HepG2 (cell line): ENCODE results near the gene CRMP1.

ENCODE experiments used
- CSRNP2 ChIP-seq: sonication (generic); formaldehyde crosslinking; conservative IDR thresholded peaks from 2 replicates; pipeline ENCODE4 v1.8.0; 2022; ENCODE audit warnings: low read depth, missing genetic modification reagents
- CTCF ChIP-seq: sonication (generic); formaldehyde crosslinking; IDR thresholded peaks from 2 replicates; pipeline ENCODE4 v1.5.0; 2020; ENCODE audit warnings: mild to moderate bottlenecking, missing genetic modification reagents, moderate library complexity
- FOXA1 ChIP-seq, 2 experiments: fragments of 450-650 bp in 1 of 2; sonication (generic) in 1 of 2; formaldehyde crosslinking in 1 of 2; IDR thresholded peaks; 2 replicates each; pipeline versions ENCODE4 v1.4.0 to v1.6.1; 2016 to 2020; ENCODE audit warnings: missing genetic modification reagents in 1 of 2
- FOXK2 ChIP-seq: fragments of 450-650 bp; IDR thresholded peaks from 2 replicates; pipeline ENCODE4 v1.6.1; 2016
- IRF2 ChIP-seq: IDR thresholded peaks from 2 replicates; pipeline ENCODE4 v1.6.1; 2018; ENCODE audit warnings: missing genetic modification reagents, missing compliant biosample characterization
- MAX ChIP-seq: IDR thresholded peaks from 2 replicates; pipeline ENCODE4 v1.6.1; 2012; ENCODE audit warnings: inconsistent platforms
- POLR2A ChIP-seq, 2 experiments: IDR thresholded peaks; 2 replicates each; pipeline ENCODE4 v1.6.1; 2011; ENCODE audit warnings: low read depth in 2 of 2, low read length in 2 of 2, mild to moderate bottlenecking in 1 of 2, moderate library complexity in 1 of 2; ENCODE audit not compliant: insufficient read depth in 1 of 2
- RAD21 ChIP-seq: fragments of 450-650 bp; formaldehyde crosslinking; IDR thresholded peaks from 2 replicates; pipeline ENCODE4 v1.5.0; 2020; ENCODE audit warnings: mild to moderate bottlenecking
- RBM39 ChIP-seq: fragments of 200-400 bp; formaldehyde crosslinking; IDR thresholded peaks from one replicate; pipeline ENCODE4 v1.6.1; 2018; ENCODE audit warnings: antibody characterized with exemption, mild to moderate bottlenecking, low read depth, low read length; ENCODE audit not compliant: poor library complexity, severe bottlenecking
- SP1 ChIP-seq, 2 experiments: fragments of 450-650 bp in 1 of 2; sonication (generic) in 1 of 2; formaldehyde crosslinking in 1 of 2; IDR thresholded peaks; 2 replicates each; pipeline versions ENCODE4 v1.4.0 to v1.6.1; 2016 to 2020; ENCODE audit warnings: missing genetic modification reagents in 1 of 2
- TBP ChIP-seq: sonication (generic); formaldehyde crosslinking; IDR thresholded peaks from 2 replicates; pipeline ENCODE4 v1.5.0; 2020; ENCODE audit warnings: missing genetic modification reagents
- TFE3 ChIP-seq: IDR thresholded peaks from 2 replicates; pipeline ENCODE4 v1.6.1; 2016
- ZFP91 ChIP-seq: sonication (generic); formaldehyde crosslinking; IDR thresholded peaks from 2 replicates; pipeline ENCODE4 v1.9.0; 2022; ENCODE audit warnings: missing genetic modification reagents, mild to moderate bottlenecking, borderline replicate concordance
- ZSCAN30 ChIP-seq: sonication (generic); formaldehyde crosslinking; IDR thresholded peaks from 2 replicates; pipeline ENCODE4 v1.5.0; 2020; ENCODE audit warnings: mild to moderate bottlenecking, missing genetic modification reagents

GRCh38 chr4:5906191-5906590 lies 13.3 kb upstream of the CRMP1 start:
- TF ChIP-seq ZSCAN30 (CRISPR knock-in tag) (no peak), MAX (no peak), POLR2A (IDR thresholded peaks at IDR 0.05; ENCODE audit: insufficient read depth in 1 of 2, low read depth in 2 of 2, low read length in 2 of 2) (no peak), CSRNP2 (CRISPR knock-in tag) (no peak), SP1 (IDR thresholded peaks at IDR 0.05) (no peak), SP1 (CRISPR knock-in tag; IDR thresholded peaks at IDR 0.05) (no peak), FOXA1 (IDR thresholded peaks at IDR 0.05) (no peak), FOXA1 (CRISPR knock-in tag; IDR thresholded peaks at IDR 0.05) (no peak), TBP (no peak), IRF2 (CRISPR knock-in tag) (no peak), RBM39 (no peak), RAD21 (CRISPR knock-in tag) (no peak), FOXK2 (no peak), ZFP91 (no peak), TFE3 (no peak), CTCF (CRISPR knock-in tag) (no peak)
